Spleen (tissue), 7 donors: ENCODE results near the gene SPR.

Experiments used
- CTCF ChIP-seq, 11 experiments: fragments of 200-600 bp in 7 of 11; fragments of 450-650 bp in 4 of 11; sonication (generic) in 4 of 11; IDR thresholded peaks in 8 of 11; conservative IDR thresholded peaks in 3 of 11; 1 replicate in 7 of 11; 2 replicates in 4 of 11; pipeline versions ENCODE4 v1.4.0 to v1.8.0; 2016 to 2021; ENCODE audit warnings: antibody characterized with exemption in 11 of 11, inconsistent platforms in 4 of 11, mild to moderate bottlenecking in 1 of 11
- POLR2A ChIP-seq, 3 donors: fragments of 450-650 bp; IDR thresholded peaks; one replicate each; pipeline ENCODE4 v1.5.1; 2017; ENCODE audit warnings: antibody characterized with exemption in 3 of 3, mild to moderate bottlenecking in 1 of 3
- donor health status: DM: no; HTN: no; CAD: no; lungs with moderate emphysema.
- donor health status: DM: no; HTN: no; CAD: no.
- donor health status: DM: no; HTN: no; CAD: no.

GRCh38 chr2:72933646-72934151, 46.5 kb downstream of the SPR start:
- no peak for TF ChIP-seq CTCF (IDR thresholded peaks at IDR 0.05 in 8 of 11, conservative IDR thresholded peaks at IDR 0.05 in 3 of 11)
- TF ChIP-seq POLR2A (IDR thresholded peaks at IDR 0.05), result no peak
